ENCODE results near the gene FBXL13.

FBXL13 gene

DNA sequence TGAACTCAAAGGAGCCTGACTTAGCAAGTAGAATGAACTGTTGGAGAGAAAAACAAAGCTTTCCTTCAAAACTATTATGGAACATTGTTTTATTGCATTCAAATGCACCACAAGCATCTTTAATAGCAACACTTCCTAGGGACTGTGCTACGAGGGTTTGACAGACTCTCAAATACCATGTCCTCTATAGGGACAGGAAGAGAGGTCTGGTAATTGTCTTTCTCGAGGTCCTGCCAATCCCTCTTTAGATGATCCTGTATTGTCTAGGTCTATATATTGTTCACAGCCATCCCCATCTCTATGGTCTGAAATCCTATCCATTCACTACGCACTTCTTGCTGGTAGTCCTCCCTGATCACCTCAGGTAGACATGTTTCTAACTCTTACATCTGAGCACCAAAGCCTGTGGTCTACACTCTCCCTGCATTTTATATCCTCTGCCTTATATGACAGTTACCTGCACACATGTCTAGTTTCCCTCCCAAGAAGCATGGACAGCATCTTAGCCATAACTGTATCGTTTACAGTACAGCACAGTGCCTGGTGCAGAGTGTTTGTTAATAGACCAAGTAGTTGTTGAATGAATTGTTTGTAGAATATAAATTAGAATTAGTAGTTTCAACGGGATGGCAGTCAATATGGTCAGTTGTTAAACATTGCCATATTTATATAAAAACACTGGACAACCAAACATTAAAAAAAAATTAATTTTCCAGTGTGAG, 183.5 kb downstream of the FBXL13 start:
- TF ChIP-seq, protein P1, sequence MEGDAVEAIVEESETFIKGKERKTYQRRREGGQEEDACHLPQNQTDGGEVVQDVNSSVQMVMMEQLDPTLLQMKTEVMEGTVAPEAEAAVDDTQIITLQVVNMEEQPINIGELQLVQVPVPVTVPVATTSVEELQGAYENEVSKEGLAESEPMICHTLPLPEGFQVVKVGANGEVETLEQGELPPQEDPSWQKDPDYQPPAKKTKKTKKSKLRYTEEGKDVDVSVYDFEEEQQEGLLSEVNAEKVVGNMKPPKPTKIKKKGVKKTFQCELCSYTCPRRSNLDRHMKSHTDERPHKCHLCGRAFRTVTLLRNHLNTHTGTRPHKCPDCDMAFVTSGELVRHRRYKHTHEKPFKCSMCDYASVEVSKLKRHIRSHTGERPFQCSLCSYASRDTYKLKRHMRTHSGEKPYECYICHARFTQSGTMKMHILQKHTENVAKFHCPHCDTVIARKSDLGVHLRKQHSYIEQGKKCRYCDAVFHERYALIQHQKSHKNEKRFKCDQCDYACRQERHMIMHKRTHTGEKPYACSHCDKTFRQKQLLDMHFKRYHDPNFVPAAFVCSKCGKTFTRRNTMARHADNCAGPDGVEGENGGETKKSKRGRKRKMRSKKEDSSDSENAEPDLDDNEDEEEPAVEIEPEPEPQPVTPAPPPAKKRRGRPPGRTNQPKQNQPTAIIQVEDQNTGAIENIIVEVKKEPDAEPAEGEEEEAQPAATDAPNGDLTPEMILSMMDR (IDR thresholded peaks at IDR 0.05; ENCODE audit: extremely low read depth, insufficient read depth, missing control alignments), result no peak
- in situ Hi-C loops (cut with MboI; ENCODE audit: low pct_unique_long_range_greater_than_20kb, low sequenced_read_pairs, unreplicated experiment), result no loop called here
- DNase-seq (ENCODE audit: low spot score), result no peak

DNA sequence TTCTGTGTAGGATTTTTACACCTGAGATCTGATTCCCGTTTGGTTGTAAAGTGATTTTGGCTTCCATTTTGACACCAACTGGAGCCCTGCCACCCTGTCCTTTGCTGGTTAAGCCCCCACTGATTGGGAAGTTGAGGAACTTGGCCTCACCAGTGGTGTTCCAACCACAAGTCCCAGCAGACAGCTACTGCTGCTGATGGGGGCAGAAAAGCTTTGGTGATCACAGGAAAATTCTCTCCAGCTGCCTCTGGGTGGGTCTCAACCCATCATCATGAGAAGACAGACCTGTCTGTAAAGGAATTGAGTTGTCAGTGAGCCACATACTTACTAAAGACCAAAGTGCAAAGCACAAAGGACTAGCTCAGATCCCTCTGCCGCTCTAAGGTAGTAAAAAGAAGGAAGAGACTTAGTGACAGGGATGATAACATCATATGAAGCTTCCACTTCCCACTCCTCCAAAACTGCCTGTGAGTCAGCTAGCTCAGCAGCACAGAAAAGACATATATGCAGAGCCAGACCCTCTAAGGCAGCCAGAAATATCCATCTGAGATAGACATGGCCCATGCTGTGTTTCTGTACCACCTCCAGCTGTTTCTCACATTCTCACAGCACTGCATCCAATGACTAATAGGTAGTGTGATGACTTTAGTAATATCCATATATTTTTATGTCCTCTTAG, 184.2 kb downstream of the FBXL13 start:
- no peak for DNase-seq (ENCODE audit: low spot score)
- TF ChIP-seq, protein P1 (IDR thresholded peaks at IDR 0.05; ENCODE audit: extremely low read depth, insufficient read depth, missing control alignments), result no peak
- in situ Hi-C loops (cut with MboI; ENCODE audit: low pct_unique_long_range_greater_than_20kb, low sequenced_read_pairs, unreplicated experiment), result no loop called here

DNA sequence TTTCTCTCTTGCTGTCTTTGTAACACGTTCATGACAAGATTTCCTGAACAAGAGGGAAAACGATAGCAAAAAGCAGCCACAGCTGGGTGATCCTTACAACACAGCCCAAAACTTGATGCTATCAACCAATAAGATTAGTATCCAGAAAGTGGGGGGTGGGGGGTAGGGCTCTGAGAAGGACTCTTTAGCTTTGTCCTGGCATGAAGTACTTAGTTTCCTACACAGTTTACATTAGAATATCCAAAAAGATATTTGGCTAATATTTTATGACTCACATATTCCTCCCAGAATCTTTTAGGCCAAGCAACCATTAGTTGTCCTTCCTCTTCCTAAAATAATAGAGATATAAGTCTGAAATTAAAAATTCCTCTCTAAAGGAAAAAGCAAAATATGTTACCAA, 184.7 kb downstream of the FBXL13 start:
- in situ Hi-C loops (cut with MboI; ENCODE audit: low pct_unique_long_range_greater_than_20kb, low sequenced_read_pairs, unreplicated experiment), result no loop called here

GRCh38 chr7:102888561-102889233, 185.9 kb downstream of the FBXL13 start:
- TF ChIP-seq, protein P1 (IDR thresholded peaks at IDR 0.05; ENCODE audit: extremely low read depth, insufficient read depth, missing control alignments), result no peak
- DNase-seq (ENCODE audit: low spot score), result no peak
- in situ Hi-C loops (cut with MboI; ENCODE audit: low pct_unique_long_range_greater_than_20kb, low sequenced_read_pairs, unreplicated experiment), result no loop called here

More for the DNA sequence above, 184.7 kb downstream of the FBXL13 start:
- TF ChIP-seq, protein P1 (IDR thresholded peaks at IDR 0.05; ENCODE audit: extremely low read depth, insufficient read depth, missing control alignments), result no peak
- no peak for DNase-seq (ENCODE audit: low spot score)

GRCh38 chr7:102883098-102883860, 191.3 kb downstream of the FBXL13 start:
- in situ Hi-C loops (cut with MboI; ENCODE audit: low pct_unique_long_range_greater_than_20kb, low sequenced_read_pairs, unreplicated experiment), result no loop called here
- TF ChIP-seq, protein P1 (IDR thresholded peaks at IDR 0.05; ENCODE audit: extremely low read depth, insufficient read depth, missing control alignments), result no peak
- DNase-seq (ENCODE audit: low spot score), result no peak

GRCh38 chr7:102875700-102876295, 198.8 kb downstream of the FBXL13 start:
- TF ChIP-seq, protein P1 (IDR thresholded peaks at IDR 0.05; ENCODE audit: extremely low read depth, insufficient read depth, missing control alignments), result no peak
- DNase-seq (ENCODE audit: low spot score), result no peak
- in situ Hi-C loops (cut with MboI; ENCODE audit: low pct_unique_long_range_greater_than_20kb, low sequenced_read_pairs, unreplicated experiment), result no loop called here
